Neural cell (in vitro differentiated cells): ENCODE results near the gene MB21D2.

Source experiments
- EP300 ChIP-seq: fragments of 450-650 bp; conservative IDR thresholded peaks from 2 replicates; pipeline ENCODE4 v1.6.1; 2014; ENCODE audit warnings: antibody characterized with exemption, mild to moderate bottlenecking, moderate library complexity; ENCODE audit not compliant: poor library complexity, severe bottlenecking
- EZH2 ChIP-seq: fragments of 200-600, 300-800 bp; shearing (Covaris generic), sonication (generic); IDR thresholded peaks from 2 replicates; pipeline ENCODE4 v1.6.1; 2014; ENCODE audit warnings: antibody characterized with exemption, low read length, borderline replicate concordance, mild to moderate bottlenecking; ENCODE audit not compliant: insufficient read depth, poor library complexity, severe bottlenecking
- POLR2AphosphoS5 ChIP-seq: IDR thresholded peaks from 2 replicates; pipeline ENCODE4 v1.6.1; 2012
- TF ChIP-seq, protein P1 (sequence below): fragments of 450-650 bp; IDR thresholded peaks from 2 replicates; pipeline ENCODE4 v1.5.1; 2014; ENCODE audit warnings: antibody characterized with exemption, mild to moderate bottlenecking, moderate library complexity; ENCODE audit not compliant: poor library complexity, severe bottlenecking

DNA sequence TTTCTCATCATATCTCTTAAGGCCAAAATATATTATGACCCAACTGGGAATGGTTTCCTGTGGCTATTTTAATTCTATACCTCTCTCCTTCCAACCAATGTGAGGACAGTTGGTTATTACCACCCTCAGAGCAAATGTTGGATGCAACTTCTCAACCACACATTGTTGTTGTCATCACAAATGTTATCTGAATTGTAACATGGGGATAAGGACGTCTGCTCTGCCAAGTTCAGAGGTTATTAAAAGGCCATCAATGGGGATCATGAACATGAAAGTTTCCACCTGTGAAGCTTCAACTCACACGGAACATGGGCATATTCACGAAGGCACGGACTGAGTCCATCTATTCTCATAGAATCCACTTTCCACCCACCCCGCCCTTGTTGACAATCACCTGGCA lies 46.8 kb downstream of the MB21D2 start:
- TF ChIP-seq, protein P1, sequence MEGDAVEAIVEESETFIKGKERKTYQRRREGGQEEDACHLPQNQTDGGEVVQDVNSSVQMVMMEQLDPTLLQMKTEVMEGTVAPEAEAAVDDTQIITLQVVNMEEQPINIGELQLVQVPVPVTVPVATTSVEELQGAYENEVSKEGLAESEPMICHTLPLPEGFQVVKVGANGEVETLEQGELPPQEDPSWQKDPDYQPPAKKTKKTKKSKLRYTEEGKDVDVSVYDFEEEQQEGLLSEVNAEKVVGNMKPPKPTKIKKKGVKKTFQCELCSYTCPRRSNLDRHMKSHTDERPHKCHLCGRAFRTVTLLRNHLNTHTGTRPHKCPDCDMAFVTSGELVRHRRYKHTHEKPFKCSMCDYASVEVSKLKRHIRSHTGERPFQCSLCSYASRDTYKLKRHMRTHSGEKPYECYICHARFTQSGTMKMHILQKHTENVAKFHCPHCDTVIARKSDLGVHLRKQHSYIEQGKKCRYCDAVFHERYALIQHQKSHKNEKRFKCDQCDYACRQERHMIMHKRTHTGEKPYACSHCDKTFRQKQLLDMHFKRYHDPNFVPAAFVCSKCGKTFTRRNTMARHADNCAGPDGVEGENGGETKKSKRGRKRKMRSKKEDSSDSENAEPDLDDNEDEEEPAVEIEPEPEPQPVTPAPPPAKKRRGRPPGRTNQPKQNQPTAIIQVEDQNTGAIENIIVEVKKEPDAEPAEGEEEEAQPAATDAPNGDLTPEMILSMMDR = no peak
- TF ChIP-seq EZH2 = no peak
- no peak for TF ChIP-seq EP300
- TF ChIP-seq POLR2AphosphoS5 = no peak
